ENCODE measurements around the gene GMDS. TPM values are rescaled to one million over a fixed set of nuclear protein-coding genes. Genes with fewer than 3 reads are reported as not detected.

The GMDS gene
- total and polyA plus RNA-seq, 2 donors (not counting 3 experiments of a cell fraction or from before 2014, with no cell fraction given): 9.8 to 23.5 TPM

- dilution Hi-C loops (cut with MboI; ENCODE audit: extremely low pct_ligation_motif_present, low sequenced_read_pairs): no loop called here
- no peak overlapping the region for H3K9ac ChIP-seq (replicated peaks; ENCODE audit: extremely low read depth, insufficient read depth, low read length)
- no peak overlapping the region for H2AFZ ChIP-seq (ENCODE audit: low read depth, low read length)
- no peaks in the 10 kb centered on the region for H3K27me3 ChIP-seq (ENCODE audit: control insufficient read depth in 2 of 2, insufficient read depth in 2 of 2, low read length in 2 of 2)
- H3K79me2 ChIP-seq (ENCODE audit: control insufficient read depth, insufficient read depth, low read length): no peaks in the 10 kb centered on the region
- H4K20me1 ChIP-seq (replicated peaks; ENCODE audit: control insufficient read depth, extremely low read depth, insufficient read depth, low read length): no peaks in the 10 kb centered on the region
- intact Hi-C loops (cut with micrococcal nuclease): no loop called here
- no peak overlapping the region for H3K27ac ChIP-seq (ENCODE audit: insufficient read depth, low read depth, low read length)
- TF ChIP-seq POLR2A (IDR thresholded peaks at IDR 0.05; ENCODE audit: low read depth, low read length): no peak
- no peak for TF ChIP-seq MAX (IDR thresholded peaks at IDR 0.05; ENCODE audit: insufficient read depth, insufficient read length)
- TF ChIP-seq MYC (IDR thresholded peaks at IDR 0.05; ENCODE audit: low read depth, low read length): no peak
- TF ChIP-seq GATA2 (IDR thresholded peaks at IDR 0.05; ENCODE audit: insufficient read depth, insufficient read length, low read depth, low read length): no peak
- TF ChIP-seq JUN (IDR thresholded peaks at IDR 0.05; ENCODE audit: borderline replicate concordance, insufficient read depth, insufficient read length, low read depth): no peak
- no peak for TF ChIP-seq POLR2AphosphoS5 (IDR thresholded peaks at IDR 0.05; ENCODE audit: insufficient read depth, low read depth, low read length)
- no peak for TF ChIP-seq CTCF (IDR thresholded peaks at IDR 0.05; ENCODE audit: extremely low read depth in 1 of 2, insufficient read depth in 1 of 2, low read depth in 1 of 2, low read length in 2 of 2)
- no peak for TF ChIP-seq FOS (IDR thresholded peaks at IDR 0.05; ENCODE audit: borderline replicate concordance, insufficient read depth, low read length)
- TF ChIP-seq EZH2 (IDR thresholded peaks at IDR 0.05; ENCODE audit: borderline replicate concordance, low read depth, low read length, severe bottlenecking): no peak
- H3K4me3 ChIP-seq (replicated peaks in 1 of 3; ENCODE audit: insufficient read depth in 1 of 3, low read depth in 1 of 3, low read length in 3 of 3): no peak overlapping the region
- DNase-seq (ENCODE audit: low read depth, low spot score) (no peak), FAIRE-seq (no peak)
- peaks cover 39% of the 10 kb centered on the region for H3K4me1 ChIP-seq (ENCODE audit: control insufficient read depth, extremely low read depth, insufficient read depth, low read length)
- no peaks in the 10 kb centered on the region for H3K9me1 ChIP-seq (replicated peaks; ENCODE audit: control insufficient read depth, extremely low read depth, insufficient read depth, low read length)
- POLR2A ChIA-PET: no interaction called here
- no peaks in the 10 kb centered on the region for H3K36me3 ChIP-seq (ENCODE audit: control insufficient read depth in 2 of 2, extremely low read depth in 1 of 2, insufficient read depth in 2 of 2, low read length in 2 of 2)
- H3K4me2 ChIP-seq (ENCODE audit: insufficient read depth, low read length): no peak overlapping the region
- CTCF ChIA-PET: interaction anchor here (2.0 kb wide), 1 partner anchor 8 kb away, joined by 5 read pairs; no protein-coding TSS in a partner anchor
- no TSS peak for BruUV-seq (replicated peaks)
- H3K9me3 ChIP-seq (replicated peaks; ENCODE audit: control insufficient read depth, insufficient read depth, low read length): no peaks in the 10 kb centered on the region
Measured at GRCh38 chr6:1819007-1819406, 426.4 kb downstream of the GMDS start.

Data from endothelial cell of umbilical vein (primary cell).